ENCODE data around the gene CSRP2.

GRCh38 chr12:76925135-76925534, 46.3 kb upstream of the CSRP2 start:
- no peak for TF ChIP-seq TAF1 (IDR thresholded peaks at IDR 0.05; ENCODE audit: low read depth, low read length)
- no peak for TF ChIP-seq CTCF (IDR thresholded peaks at IDR 0.05; ENCODE audit: control extremely low read depth in 1 of 3, insufficient read depth in 1 of 3, low read depth in 1 of 3, low read length in 3 of 3)
- TF ChIP-seq YY1 (IDR thresholded peaks at IDR 0.05; ENCODE audit: low read depth, low read length), result no peak
- TF ChIP-seq RFX5 (IDR thresholded peaks at IDR 0.05; ENCODE audit: borderline replicate concordance, low read depth, low read length), result no peak
- TF ChIP-seq TBP (IDR thresholded peaks at IDR 0.05; ENCODE audit: low read depth, low read length), result no peak
- TF ChIP-seq TCF12 (IDR thresholded peaks at IDR 0.05; ENCODE audit: low read depth, low read length), result no peak
- TF ChIP-seq JUN (IDR thresholded peaks at IDR 0.05; ENCODE audit: low read depth, low read length), result no peak
- TF ChIP-seq RNF2 (IDR thresholded peaks at IDR 0.05; ENCODE audit: borderline replicate concordance, low read depth, low read length, missing control alignments, poor library complexity, severe bottlenecking), result no peak
- TF ChIP-seq GABPA (IDR thresholded peaks at IDR 0.05; ENCODE audit: borderline replicate concordance, insufficient read depth, low read length), result no peak
- TF ChIP-seq EZH2 (IDR thresholded peaks at IDR 0.05; ENCODE audit: low read depth, low read length, severe bottlenecking), result no peak

Measured in H1 (cell line).